ENCODE data around the gene SEPTIN14. TPM values are rescaled to one million over a fixed set of nuclear protein-coding genes. Genes with fewer than 3 reads are reported as not detected.

SEPTIN14 gene
- not detected in 2 replicates for total RNA-seq

DNA sequence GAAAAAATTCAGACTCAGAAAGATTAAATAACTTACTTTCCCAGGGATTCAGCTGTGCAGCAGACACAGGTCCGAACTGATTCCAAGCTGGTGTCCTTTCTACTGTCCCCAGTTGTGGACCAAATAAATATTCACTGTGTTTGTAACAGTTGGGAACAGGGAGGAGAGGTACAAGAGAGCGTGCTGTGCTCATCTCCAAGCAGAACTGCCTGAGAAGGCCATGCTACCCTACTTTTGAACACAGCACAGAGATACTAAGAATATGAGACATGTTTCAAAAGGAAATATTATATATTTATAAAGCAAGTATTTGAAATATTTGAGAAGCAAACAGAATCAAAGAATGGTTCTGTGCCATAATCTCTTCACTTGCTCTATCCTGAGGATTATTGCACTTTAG is at the start of gene SEPTIN14:
TSS of gene SEPTIN14 (minus strand) at position 101 of the 400 bp plus-strand sequence. CDS start 756 bp downstream, outside the sequence.

Other genes with a start within 250 kb of the SEPTIN14 start
- 1.9 and 4.2 TPM in 2 replicates for gene ZNF713, start 24.7 kb upstream of the SEPTIN14 start, total RNA-seq
- gene MRPS17, start 89.1 kb upstream of the SEPTIN14 start, total RNA-seq, result 6.9 and 10.7 TPM in 2 replicates
- 34.4 and 34.7 TPM in 2 replicates for gene NIPSNAP2, start 101.8 kb upstream of the SEPTIN14 start, total RNA-seq
- 66.0 and 132 TPM in 2 replicates for gene PSPH, start 188.7 kb upstream of the SEPTIN14 start, total RNA-seq
- gene CCT6A, start 189.0 kb upstream of the SEPTIN14 start, total RNA-seq, result 196 and 215 TPM in 2 replicates
- gene SUMF2, start 201.5 kb upstream of the SEPTIN14 start, total RNA-seq, result 174 and 227 TPM in 2 replicates
- gene PHKG1, start 230.2 kb upstream of the SEPTIN14 start, total RNA-seq, result under 0.01 and 0.46 TPM in 2 replicates
- gene CHCHD2, start 243.7 kb upstream of the SEPTIN14 start, total RNA-seq, result 197 and 391 TPM in 2 replicates

Measured in smooth muscle cell of the umbilical artery (primary cell).